Measurements from ENCODE around the gene BICDL1.
A peak's percentile ranks its signal among the peaks of the same experiment; 100 is the strongest.

BICDL1 gene

DNA sequence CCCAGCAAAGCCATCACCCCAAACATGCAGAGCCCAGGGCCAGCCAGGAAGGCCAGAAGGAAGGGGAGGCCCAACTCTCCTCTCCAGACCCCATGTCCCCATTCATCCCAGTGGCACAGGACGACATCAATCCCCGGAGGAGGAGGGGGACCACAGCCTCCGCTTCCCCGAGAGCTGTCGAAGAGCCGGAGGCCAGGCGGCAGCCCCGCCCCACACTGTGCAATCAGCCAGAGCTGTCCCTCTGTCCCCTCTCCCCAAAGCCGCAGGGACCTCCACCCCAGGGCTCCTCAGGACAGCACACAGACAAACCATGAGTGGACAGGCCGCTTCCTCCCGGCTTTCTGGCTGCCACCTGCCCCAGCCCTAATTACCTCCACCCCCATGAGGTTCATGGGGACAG is 110.7 kb downstream of the BICDL1 start:
- no peak for DNase-seq (ENCODE audit: low read depth in 1 of 2, low spot score in 1 of 2)

DNA sequence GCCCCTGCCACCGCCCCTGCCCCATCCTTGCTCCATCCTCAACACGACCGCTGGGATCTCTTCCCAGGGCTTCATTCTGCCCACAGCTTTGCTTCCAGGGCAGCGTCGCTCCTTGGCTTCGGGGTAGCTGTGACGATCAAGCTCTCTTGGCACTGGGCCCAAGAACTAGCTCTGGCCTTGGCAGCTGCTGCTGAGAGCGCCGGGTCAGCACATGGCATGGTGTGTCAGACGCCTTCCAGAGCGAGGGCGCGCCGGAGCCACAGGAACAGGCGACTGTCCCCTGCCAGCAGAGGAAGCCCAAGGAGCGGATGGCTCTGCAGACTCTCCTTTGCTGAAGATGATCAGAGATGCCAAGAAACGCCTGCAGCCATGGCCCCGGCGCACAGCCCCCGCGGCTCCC is 111.6 kb downstream of the BICDL1 start:
- no peak for DNase-seq (ENCODE audit: low read depth in 1 of 2, low spot score in 1 of 2)

DNA sequence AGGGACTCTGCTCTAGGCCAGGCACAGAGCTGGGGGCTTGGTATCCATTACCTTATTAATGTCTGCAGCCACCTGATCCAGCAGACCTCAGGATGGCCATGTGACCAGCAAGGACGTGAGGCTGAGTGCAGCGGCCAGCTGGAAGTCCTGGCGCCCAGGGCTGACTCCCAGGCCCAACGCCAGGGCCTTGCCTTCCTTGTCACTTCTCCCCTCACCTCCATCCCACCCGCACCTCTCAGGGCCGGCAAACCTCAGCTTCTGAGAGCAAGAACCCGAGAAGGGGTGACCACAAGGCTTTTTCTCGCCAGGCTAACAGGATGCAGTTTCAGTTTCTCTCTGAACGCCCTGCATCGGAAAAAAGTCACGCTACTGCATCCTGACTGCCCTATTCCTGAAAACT is 112.1 kb downstream of the BICDL1 start:
- DNase-seq (ENCODE audit: low read depth in 1 of 2, low spot score in 1 of 2), result no peak

DNA sequence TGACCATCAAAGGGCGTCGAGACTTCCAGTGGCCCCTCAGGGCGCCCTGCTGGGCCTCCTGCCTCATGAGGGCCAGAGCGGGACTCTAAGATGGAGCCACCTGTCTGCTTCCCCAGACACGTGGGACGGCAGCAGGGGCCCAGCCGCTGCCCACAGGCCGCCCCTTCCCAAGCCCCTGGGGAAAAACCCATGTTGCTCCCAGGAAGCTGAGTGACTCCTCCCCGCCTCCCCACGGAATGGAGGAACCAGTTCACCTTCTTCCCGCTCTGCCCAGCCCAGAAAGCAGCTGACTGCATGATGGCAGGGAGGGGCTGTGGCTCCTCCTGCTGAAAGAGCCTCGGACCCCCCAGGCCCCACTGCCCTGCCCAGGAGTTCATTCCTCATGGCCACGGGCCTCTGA is 112.6 kb downstream of the BICDL1 start:
- DNase-seq (ENCODE audit: low read depth in 1 of 2, low spot score in 1 of 2), result no peak

DNA sequence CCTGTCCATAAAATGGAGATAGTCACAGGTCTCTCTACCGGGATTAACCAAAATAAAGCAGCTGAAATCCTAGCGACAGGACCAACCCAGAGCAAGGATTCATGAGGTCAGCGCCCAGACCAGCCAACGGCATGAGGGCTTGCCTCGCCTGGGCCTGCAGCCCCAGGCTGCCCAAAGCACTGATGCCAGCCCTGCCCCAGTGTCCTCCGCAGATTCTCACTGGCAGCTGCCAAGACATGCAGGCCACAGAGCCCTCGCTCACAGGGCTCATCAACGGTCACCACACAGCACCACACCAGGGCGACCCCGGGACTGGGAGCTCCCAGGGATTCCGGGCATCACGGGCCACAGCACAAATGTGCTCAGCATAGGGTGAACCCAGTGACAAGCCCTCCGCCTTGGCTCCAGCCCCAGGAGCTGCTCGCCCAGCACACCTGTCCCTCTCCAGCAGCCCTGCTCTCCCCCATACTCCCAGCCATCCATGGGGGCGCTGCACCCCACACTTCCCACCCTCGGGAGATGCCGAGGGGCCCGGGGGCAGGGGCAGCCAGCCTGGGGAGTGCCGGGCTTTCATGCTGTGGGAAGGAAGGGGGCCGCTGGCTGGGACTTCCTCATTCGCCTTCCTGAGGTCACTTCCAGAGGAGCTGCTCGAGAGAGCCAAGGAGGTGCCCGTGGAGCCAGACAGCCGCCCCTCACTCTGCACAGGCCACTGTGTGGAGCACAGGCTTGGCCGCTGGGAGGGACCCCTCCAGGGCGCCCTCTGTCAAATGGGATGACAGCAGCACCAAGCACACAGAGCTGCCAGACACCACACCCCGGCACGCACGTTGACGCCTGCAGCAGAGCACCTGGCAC is 113.4 kb downstream of the BICDL1 start:
- no peak for DNase-seq (ENCODE audit: low read depth in 1 of 2, low spot score in 1 of 2)

DNA sequence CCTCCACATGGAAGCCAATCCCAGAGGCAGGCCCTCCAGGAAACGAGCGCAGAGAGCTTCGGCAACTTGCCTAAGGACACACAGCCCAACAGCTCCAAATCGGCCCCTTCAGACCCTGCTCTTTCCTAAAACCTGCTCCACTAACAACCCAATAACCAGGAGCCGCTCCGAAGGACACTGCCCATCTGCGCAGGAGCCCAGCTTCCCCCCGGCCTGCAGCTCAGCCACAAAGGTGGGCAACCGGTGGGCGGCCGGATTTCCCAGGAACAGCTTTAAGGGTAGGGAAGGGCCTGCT is 114.0 kb downstream of the BICDL1 start:
- DNase-seq (ENCODE audit: low read depth in 1 of 2, low spot score in 1 of 2), result no peak

DNA sequence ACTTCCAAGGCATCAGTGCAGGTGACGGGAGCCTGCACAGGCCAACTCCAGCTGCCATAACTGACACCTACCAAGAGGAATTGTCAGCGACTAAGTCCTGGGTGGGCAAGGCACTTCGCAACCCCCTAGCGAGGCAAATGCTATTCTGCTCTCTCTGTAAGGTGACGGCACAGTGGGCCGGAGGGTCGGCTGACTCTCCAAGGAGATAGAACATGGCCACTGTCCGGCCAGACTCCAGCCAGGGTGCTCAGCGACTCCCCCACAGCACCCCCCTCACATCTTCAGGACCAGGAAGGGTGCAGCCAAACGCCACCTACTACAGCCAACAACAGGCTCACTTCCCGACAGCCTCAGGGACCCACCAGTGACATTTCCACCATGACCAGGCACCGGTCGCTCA is 114.3 kb downstream of the BICDL1 start:
- no peak for DNase-seq (ENCODE audit: low read depth in 1 of 2, low spot score in 1 of 2)

DNA sequence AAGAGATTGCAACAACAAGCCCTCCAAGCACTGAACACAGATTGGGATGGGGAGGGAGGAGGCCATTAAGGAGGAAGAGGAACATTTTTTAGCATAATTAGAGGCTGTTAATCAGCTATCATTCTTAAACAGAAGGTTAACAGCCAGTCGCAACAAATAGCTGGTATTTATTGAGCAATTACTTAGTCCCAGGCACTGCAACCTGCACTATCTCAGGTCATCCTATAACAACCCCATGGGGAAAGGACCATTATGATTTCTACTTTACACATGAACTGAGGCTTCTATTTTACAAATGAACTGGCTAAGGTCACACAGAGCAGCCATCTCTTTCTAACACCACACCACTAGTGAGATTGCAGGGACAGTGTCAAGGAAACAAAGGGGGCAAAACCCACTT is 117.1 kb downstream of the BICDL1 start:
- no peak for DNase-seq (ENCODE audit: low read depth in 1 of 2, low spot score in 1 of 2)

DNA sequence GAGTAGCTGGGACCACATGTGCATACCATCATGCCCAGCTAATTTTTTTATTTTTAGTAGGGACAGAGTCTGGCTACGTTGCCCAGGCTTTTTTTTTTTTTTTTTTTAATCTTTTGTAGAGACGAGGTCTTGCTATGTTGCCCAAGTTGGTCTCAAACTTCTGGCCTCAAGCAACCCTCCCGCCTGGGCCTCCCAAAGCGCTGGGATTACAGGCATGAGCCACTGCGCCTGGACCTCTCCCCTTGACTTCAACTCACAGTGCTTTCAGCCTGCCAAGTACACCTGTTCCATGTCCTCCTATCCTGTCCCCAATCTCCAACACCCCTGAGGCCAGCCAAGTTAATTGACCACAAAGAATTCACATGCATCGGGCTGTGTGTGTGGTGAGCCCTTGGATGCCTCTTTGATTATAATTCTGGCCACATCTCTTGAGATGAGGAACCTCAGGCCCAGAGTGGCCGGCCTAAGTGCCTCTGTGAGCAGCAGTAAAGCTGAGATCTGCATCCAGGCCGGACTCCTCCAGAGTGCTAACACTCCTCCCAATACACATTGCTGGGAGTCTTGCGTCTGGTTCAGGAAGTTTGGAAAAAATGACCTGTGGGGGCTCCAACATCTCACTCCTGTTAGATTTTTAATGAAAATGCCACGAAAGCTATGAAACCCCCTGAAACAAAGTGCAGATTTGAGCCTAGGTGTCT is 120.7 kb downstream of the BICDL1 start:
- DNase-seq (ENCODE audit: low read depth in 1 of 2, low spot score in 1 of 2), result no peak

DNA sequence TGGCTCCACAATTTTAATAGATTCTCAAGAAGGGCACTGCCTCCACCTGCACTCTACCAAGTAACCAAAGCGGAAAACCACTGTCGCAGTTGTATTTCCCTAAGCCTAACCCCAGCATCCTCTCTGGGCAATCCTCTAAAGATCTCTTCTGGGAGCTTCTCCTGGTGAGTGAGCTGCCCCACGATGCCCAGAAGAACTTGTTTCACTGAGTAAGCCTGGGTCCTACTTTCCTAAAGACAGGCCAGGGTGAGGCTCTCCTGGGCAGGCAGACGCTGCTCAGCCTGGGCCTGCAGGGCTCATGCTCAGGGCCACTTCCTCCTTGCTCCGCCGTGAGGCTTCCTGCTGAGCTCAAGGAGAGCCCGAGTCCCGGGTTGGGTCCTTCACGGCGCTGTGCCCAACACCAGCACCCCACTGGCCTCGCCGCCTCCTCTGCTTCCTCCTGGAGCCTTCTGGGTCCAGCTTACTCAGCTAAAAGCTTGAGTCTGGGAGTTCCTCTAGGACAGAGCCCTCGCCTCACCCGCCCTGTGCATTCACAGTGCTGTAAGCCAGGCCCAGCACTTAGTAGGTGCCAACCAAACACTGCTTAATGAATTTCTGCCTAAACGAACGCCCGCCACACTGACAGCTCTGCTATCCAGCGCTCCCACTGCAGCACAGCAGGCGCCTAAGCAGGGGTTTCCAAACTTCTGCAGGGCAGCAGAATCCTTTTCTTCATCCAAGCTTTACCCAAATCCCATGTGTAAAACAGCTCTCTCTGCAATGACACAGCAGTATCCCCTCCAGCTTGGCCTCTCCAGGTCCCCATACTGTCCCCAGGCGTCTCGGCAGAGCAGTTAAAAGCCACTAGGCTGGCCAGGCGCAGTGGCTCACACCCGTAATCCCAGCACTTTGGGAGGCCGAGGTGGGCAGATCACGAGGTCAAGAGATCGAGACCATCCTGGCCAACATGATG is 121.8 kb downstream of the BICDL1 start:
- DNase-seq (ENCODE audit: low read depth in 1 of 2, low spot score in 1 of 2), result peak in 1 of 2 donors; percentile 22

DNA sequence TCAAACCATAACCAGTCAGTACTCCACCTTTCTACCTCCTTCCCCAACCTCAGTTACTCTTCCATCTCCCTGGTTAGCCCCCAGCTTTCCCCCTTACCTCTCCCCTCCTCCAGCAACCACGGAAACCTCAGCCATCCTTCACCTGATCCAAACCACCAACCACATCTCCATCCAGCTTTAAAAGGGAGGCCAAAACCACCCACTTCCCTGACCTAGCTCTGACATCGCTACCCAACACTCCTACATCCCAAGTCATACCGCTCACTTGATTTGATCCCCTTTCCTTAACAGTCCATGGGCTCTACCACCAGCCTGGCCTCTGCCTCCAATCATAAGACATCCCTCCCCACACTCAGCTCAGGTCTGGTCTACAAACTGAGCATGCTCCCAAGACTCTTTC is 126.0 kb downstream of the BICDL1 start:
- no peak for DNase-seq (ENCODE audit: low read depth in 1 of 2, low spot score in 1 of 2)

DNA sequence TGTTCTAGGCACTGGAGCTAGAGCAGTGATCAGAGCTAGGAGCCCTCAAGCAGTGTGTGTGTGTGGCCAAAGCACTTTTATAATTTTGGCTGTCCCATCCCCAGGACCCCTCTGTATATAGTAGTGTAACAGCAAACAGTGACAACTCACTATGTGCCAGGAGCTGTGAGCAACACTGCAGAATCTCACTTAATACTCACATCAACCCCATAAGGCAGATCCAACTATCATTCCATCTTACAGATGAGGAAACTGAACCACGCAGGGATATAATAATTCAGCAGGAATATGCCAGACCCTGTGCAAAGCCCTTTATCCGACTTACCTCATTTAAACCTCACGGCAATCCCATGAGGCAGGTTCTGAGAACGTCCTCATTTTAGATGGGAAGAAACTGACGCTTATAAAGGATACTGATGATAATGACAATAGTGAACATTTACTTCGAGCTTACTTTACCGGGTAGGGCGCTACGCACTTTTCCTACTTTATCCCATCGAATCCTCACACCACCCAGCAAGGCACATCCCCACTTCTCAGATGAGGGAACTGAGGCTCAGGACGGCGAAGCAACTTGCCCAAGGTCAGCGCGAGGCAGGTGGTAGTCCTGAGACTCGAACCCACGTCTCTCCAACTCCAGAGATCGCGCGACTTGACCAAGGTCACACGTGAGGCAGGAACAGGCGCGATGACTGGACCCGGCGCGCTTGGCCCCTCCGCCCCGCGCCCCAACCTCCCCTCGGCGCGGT is 126.8 kb downstream of the BICDL1 start:
- DNase-seq (ENCODE audit: low read depth in 1 of 2, low spot score in 1 of 2), result no peak

DNA sequence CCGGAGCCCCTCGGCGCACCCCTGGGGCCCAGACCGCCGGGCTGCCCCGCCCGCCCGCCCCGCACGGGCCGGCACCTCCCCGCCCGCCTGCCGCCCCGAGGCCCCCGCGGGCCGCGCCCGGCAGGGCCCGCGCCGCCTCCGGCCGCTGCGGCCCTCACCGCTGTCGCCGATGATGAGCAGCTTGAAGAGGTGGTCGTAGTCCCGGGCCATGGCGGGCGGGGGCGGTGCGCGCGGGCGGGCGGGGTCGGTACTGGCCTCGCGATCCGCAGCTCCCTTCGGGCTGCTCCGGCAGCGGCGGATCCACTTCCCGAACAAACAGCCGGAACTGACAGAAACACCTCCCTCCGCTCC is 127.4 kb downstream of the BICDL1 start, which contains the start of gene RAB35:
Gene RAB35, minus strand, starts transcription at position 313 of the 351 bp plus-strand sequence. Its CDS starts 103 bp downstream, at position 210.
- DNase-seq (ENCODE audit: low read depth in 1 of 2, low spot score in 1 of 2), result no peak

DNA sequence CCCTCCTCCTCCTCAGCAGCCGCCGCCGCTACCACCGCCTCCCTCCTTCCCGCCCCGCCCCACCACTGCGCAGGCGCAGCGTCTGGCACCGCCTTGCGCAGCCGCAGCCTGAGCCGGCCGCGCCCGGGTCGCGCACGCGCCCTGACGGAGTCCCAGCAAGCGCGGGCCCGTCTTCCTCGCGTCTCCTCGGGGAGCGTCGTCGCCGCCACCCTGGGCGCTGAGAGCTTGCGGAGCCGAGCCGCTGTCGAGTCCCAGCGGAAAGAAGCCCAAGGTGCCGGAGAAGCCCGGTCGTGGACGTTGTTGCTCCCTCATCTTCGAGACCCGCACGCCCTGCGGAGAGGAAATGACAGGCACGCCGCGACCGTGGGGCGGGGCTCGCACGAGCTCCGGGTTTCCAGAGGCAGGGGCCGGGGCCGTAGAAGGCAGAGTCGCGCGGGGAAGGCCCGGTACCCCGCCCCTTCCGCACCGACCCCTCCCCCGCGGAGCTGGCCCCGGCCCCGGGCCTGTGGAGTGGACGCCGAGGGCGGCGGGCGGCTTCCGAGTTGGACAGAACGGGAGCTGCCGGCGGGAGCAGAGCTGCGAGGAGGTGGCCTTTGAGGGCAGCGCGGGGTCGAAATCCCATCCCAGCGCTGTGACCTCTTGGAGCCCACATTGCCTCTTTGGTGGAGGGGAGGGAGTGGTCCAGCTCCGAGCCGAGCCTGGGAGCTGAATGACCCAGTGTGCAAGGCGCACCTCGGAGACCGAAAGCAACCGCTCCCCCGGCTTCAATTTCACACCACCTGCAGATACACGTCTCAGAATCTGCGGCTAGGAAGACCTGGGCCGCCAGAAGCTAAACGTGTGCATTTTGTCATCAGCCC is 128.0 kb downstream of the BICDL1 start:
- DNase-seq (ENCODE audit: low read depth in 1 of 2, low spot score in 1 of 2), result peak; percentile 94 to 95

DNA sequence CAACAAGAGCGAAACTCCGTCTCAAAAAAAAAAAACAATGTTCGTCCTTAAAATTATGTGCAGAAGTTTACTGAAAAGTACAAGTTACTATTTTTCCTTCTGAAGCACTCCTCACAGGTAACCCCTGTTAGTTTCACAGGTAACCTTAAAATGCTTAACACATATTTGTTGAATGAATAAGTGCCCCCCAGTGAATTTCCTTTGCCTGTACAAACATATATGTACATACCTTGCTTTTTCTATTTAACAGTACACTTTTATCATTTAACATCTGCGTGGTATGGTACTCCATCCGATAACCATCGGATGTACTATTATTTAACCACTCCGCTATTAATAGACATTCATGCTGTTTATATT is 128.9 kb downstream of the BICDL1 start:
- DNase-seq (ENCODE audit: low read depth in 1 of 2, low spot score in 1 of 2), result no peak

DNA sequence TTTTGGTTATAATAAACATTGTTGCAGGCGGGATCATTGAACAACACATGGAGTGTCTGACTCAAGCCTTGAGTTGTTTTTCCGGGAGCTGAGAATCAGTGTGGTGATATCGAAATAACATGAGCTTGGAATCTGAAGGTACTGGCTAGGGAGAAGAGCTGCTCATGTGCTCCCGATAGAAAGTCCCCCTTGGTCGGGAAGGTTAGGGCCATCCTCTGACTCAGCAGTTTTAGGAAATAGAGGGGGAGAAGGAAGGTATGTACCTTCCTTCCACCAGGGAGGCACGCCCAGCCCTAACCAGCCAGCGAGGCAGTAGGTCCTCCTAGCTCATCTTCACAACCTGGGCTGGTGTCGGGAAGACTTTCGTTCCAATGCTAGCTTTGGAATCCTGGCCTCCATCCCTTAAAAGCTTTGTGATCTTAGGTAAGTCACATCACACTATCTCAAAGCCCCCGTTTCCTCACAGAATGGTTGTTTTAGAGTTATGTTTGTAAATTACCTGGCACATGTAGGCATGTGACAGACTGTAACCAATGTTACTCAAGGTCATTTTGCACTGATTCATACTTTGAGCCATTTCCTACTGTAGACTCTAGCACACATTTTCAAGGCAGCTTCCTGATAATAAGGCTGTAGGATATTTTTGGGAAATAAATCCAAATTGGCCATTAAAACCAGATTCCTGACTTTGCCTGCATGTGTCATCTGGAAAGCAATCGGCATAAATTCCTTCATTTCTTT is 129.5 kb downstream of the BICDL1 start:
- no peak for DNase-seq (ENCODE audit: low read depth in 1 of 2, low spot score in 1 of 2)

DNA sequence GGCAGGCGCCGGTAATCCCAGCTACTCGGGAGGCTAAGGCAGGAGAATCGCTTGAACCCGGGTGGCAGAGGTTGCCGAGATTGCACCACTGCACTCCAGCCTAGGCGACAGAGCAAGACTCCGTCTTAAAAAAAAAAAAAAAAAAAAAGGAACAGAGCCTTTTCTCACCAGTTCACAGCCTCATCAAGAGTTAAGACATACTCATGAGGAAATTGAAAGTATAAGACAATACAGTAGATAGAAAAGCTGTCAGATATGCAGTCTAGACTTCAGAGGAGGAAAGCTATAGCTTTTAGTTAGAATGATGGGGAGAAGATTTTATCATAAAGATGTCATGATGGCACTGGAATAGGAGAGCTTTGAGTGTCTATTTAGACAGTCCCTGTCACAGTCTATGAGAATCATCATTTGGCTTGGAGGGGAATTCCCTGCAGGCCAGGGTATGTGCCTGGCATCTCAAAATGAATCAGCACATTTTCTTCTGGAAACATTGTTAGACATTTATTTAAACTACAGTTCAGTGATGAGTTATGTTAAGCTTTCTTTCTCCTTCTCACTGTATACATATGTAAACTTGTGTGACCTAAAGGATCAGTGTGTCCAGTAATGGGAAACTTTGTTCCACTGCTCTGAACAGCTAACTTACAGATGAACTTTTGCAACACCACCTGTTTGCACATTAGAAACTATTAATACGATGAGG is 130.4 kb downstream of the BICDL1 start:
- peak in 1 of 2 donors; percentile 21 for DNase-seq (ENCODE audit: low read depth in 1 of 2, low spot score in 1 of 2)

DNA sequence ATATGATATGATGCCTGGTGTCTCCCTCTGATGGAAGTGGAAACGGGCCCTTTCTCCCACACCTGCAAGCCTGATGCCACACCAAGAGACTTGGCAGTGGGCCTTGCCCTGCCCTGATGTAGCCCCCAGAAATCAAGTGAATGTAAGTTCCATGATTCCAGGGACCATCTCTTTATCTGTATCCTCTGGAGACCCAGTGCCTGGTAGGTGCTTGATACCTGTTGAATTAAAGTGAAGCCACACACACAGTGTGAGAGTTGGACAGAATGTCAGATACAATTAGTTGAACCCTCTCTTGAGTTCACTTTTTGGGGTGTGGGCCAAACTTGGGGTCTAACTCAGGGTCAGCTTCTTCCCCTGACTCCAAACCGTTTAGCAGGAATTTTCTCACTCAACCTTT is 132.3 kb downstream of the BICDL1 start:
- DNase-seq (ENCODE audit: low read depth in 1 of 2, low spot score in 1 of 2), result no peak

DNA sequence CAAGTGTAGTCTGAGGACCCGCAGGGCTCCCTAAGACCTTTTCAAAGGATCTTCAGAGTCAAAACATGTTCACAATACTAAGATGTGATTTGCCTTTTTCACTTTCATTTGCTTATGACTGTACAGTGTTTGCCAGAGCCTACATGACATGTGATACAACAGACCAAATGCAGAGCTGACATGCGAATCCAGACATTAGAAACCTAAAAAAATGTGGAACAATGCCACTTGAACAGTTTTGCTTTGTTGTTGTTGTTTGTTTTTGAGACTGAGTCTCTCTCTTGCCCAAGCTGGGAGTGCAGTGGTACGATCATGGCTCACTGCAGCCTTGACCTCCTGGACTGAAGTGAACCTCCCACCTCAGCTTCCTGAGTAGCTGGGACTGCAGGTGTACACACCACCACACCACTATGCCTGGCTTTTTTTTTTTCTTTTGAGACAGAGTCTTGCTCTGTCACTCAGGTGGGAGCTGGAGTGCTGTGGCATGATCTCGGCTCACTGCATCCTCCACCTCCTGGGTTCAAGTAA is 132.8 kb downstream of the BICDL1 start:
- DNase-seq (ENCODE audit: low read depth in 1 of 2, low spot score in 1 of 2), result no peak
